CD14-positive monocyte (primary cell): ENCODE measurements around the gene BHLHE41. TPM values are rescaled to one million over a fixed set of nuclear protein-coding genes. Genes with fewer than 3 reads are reported as not detected.
A peak's percentile ranks its signal among the peaks of the same experiment; 100 is the strongest.

Source experiments
- DNase-seq, 3 donors: peaks; one replicate each; pipeline ENCODE4 v3.0.0-alpha.2; 2011 to 2022
- H2AFZ ChIP-seq: 2 replicates; pipeline ENCODE4 v1.6.0; 2012; ENCODE audit warnings: mild to moderate bottlenecking, low read depth, low read length, inconsistent platforms; ENCODE audit not compliant: insufficient read depth, poor library complexity, severe bottlenecking
- H3K27ac ChIP-seq, 2 donors: 1 replicate in 1 of 2; 2 replicates in 1 of 2; pipeline ENCODE4 v1.5.1; 2012 to 2013; ENCODE audit warnings: low read length in 2 of 2, control low read depth in 1 of 2, inconsistent platforms in 1 of 2, low read depth in 1 of 2, mild to moderate bottlenecking in 1 of 2
- H3K27me3 ChIP-seq, 2 donors: one replicate each; pipeline versions ENCODE4 v1.6.0 to v1.6.1; 2011 to 2013; ENCODE audit warnings: low read length in 2 of 2; ENCODE audit not compliant: control insufficient read depth in 2 of 2, insufficient read depth in 2 of 2
- H3K36me3 ChIP-seq, 2 donors: replicated peaks in 1 of 2; 1 replicate in 1 of 2; 2 replicates in 1 of 2; pipeline versions ENCODE4 v1.5.1 to v1.6.1; 2012 to 2013; ENCODE audit warnings: low read length in 2 of 2, control low read depth in 1 of 2, inconsistent platforms in 1 of 2, mild to moderate bottlenecking in 1 of 2; ENCODE audit not compliant: insufficient read depth in 2 of 2, control insufficient read depth in 1 of 2
- H3K4me1 ChIP-seq, 2 donors: 1 replicate in 1 of 2; 2 replicates in 1 of 2; pipeline versions ENCODE4 v1.5.1 to v1.6.1; 2012 to 2013; ENCODE audit warnings: low read length in 2 of 2, control low read depth in 1 of 2, inconsistent platforms in 1 of 2, mild to moderate bottlenecking in 1 of 2, moderate library complexity in 1 of 2; ENCODE audit not compliant: insufficient read depth in 2 of 2, control insufficient read depth in 1 of 2
- H3K4me2 ChIP-seq: replicated peaks from 2 replicates; pipeline ENCODE3; 2012; ENCODE audit warnings: low read length, moderate library complexity, mild to moderate bottlenecking; ENCODE audit not compliant: poor library complexity, severe bottlenecking; ENCODE audit errors: extremely low read depth
- H3K4me3 ChIP-seq, 3 experiments: fragments of 200-600 bp in 1 of 3; sonication (generic) in 1 of 3; replicated peaks in 1 of 3; 1 replicate in 2 of 3; 2 replicates in 1 of 3; pipeline ENCODE4 v1.5.1; 2011 to 2013; ENCODE audit warnings: low read length in 3 of 3, mild to moderate bottlenecking in 3 of 3, control low read depth in 2 of 3, low read depth in 2 of 3, inconsistent platforms in 1 of 3, moderate library complexity in 1 of 3
- H3K79me2 ChIP-seq: 2 replicates; pipeline ENCODE4 v1.6.0; 2012; ENCODE audit warnings: mild to moderate bottlenecking, control low read depth, inconsistent platforms, low read length, moderate library complexity; ENCODE audit not compliant: insufficient read depth
- H3K9ac ChIP-seq: 2 replicates; pipeline ENCODE4 v1.6.0; 2017; ENCODE audit warnings: low read length, mild to moderate bottlenecking; ENCODE audit not compliant: insufficient read depth, poor library complexity, severe bottlenecking
- H3K9me3 ChIP-seq, 2 donors: replicated peaks in 1 of 2; 1 replicate in 1 of 2; 2 replicates in 1 of 2; pipeline versions ENCODE4 v1.5.1 to v1.6.1; 2012 to 2013; ENCODE audit warnings: low read length in 2 of 2, control low read depth in 1 of 2; ENCODE audit not compliant: control insufficient read depth in 1 of 2, insufficient read depth in 1 of 2
- H4K20me1 ChIP-seq: 2 replicates; pipeline ENCODE4 v1.6.0; 2012; ENCODE audit warnings: mild to moderate bottlenecking, low read length, control low read depth, moderate library complexity; ENCODE audit not compliant: insufficient read depth
- H3K27ac Mint-ChIP-seq, 7 donors: one replicate each; pipeline ENCODE4 v1.8.0; 2020; ENCODE audit warnings: mild to moderate bottlenecking in 7 of 7, mixed read lengths in 7 of 7, moderate library complexity in 6 of 7, inconsistent platforms in 2 of 7
- H3K27me3 Mint-ChIP-seq, 3 donors: one replicate each; pipeline ENCODE4 v1.8.0; 2021 to 2022; ENCODE audit warnings: low read depth in 3 of 3, mild to moderate bottlenecking in 3 of 3, mixed read lengths in 3 of 3, moderate library complexity in 3 of 3, inconsistent platforms in 1 of 3
- H3K36me3 Mint-ChIP-seq, 2 donors: one replicate each; pipeline ENCODE4 v1.8.0; 2020; ENCODE audit warnings: mixed read lengths in 2 of 2, inconsistent platforms in 1 of 2, mild to moderate bottlenecking in 1 of 2
- H3K4me1 Mint-ChIP-seq: one replicate; pipeline ENCODE4 v1.8.0; 2020; ENCODE audit warnings: mild to moderate bottlenecking, mixed read lengths
- H3K4me3 Mint-ChIP-seq, 2 donors: one replicate each; pipeline ENCODE4 v1.8.0; 2020; ENCODE audit warnings: mild to moderate bottlenecking in 2 of 2, mixed read lengths in 2 of 2, moderate library complexity in 1 of 2
- H3K9me3 Mint-ChIP-seq, 7 donors: one replicate each; pipeline ENCODE4 v1.8.0; 2020 to 2022; ENCODE audit warnings: mixed read lengths in 7 of 7, mild to moderate bottlenecking in 6 of 7, moderate library complexity in 6 of 7, inconsistent platforms in 2 of 7
- WGBS: methylation state at CpG from one replicate; pipeline ENCODE4 v1.1.5; 2013; ENCODE audit warnings: missing lambda C conversion rate; ENCODE audit not compliant: insufficient coverage; 5-methylcytosine and 5-hydroxymethylcytosine counted together
- intact Hi-C, 2 donors: fragments of 100-400 bp; cut with micrococcal nuclease; formaldehyde crosslinking; loops; one replicate each; pipeline versions ENCODE4 v1.15.0 to v1.15.1; 2023
- polyA plus RNA-seq, 3 donors: library from polyadenylated mRNA; depleted of rRNA in 1 of 3; unstranded in 2 of 3; stranded (reverse) in 1 of 3; fragments of 300-500 nt in 2 of 3; fragments of >200 nt in 1 of 3; fragmentation: Illumina TruSeq in 2 of 3; gene quantifications; 1 replicate in 2 of 3; 2 replicates in 1 of 3; pipeline ENCODE4 v1.2.3, GENCODE V29; 2012 to 2021
- TF ChIP-seq, protein P1 (sequence below): fragments of 200-600 bp; IDR thresholded peaks from one replicate; pipeline ENCODE4 v1.8.0; 2022; ENCODE audit warnings: antibody characterized with exemption, mild to moderate bottlenecking

The BHLHE41 gene
- polyA plus RNA-seq, 3 donors = 0.03 TPM; not detected in 2

GRCh38 chr12:26118308-26118707, 6.5 kb downstream of the BHLHE41 start:
- Histone ChIP-seq H3K79me2 (no peaks in the 10 kb centered on the region), H3K36me3 (no peaks in the 10 kb centered on the region), H3K27ac (no peak overlapping the region), H3K4me2 (no peak overlapping the region), H3K4me3 (no peak overlapping the region), H3K9ac (no peak overlapping the region), H3K9me3 (peaks cover 0 to 10% of the 10 kb centered on the region in 2 donors), H3K27me3 (peaks cover 31 to 46% of the 10 kb centered on the region in 2 donors), H2AFZ (no peak overlapping the region), H3K4me1 (peaks cover 31 to 32% of the 10 kb centered on the region in 2 donors), H4K20me1 (no peaks in the 10 kb centered on the region)
- Mint-ChIP-seq H3K4me3 (no peak overlapping the region), H3K9me3 (peaks cover 0 to 14% (median 5%) of the 10 kb centered on the region in 7 donors), H3K36me3 (peaks cover 4 to 8% of the 10 kb centered on the region in 2 donors), H3K27me3 (peaks cover 38 to 52% (median 43%) of the 10 kb centered on the region in 3 donors), H3K27ac (no peak overlapping the region), H3K4me1 (peaks cover 26% of the 10 kb centered on the region)
- TF ChIP-seq, protein P1, sequence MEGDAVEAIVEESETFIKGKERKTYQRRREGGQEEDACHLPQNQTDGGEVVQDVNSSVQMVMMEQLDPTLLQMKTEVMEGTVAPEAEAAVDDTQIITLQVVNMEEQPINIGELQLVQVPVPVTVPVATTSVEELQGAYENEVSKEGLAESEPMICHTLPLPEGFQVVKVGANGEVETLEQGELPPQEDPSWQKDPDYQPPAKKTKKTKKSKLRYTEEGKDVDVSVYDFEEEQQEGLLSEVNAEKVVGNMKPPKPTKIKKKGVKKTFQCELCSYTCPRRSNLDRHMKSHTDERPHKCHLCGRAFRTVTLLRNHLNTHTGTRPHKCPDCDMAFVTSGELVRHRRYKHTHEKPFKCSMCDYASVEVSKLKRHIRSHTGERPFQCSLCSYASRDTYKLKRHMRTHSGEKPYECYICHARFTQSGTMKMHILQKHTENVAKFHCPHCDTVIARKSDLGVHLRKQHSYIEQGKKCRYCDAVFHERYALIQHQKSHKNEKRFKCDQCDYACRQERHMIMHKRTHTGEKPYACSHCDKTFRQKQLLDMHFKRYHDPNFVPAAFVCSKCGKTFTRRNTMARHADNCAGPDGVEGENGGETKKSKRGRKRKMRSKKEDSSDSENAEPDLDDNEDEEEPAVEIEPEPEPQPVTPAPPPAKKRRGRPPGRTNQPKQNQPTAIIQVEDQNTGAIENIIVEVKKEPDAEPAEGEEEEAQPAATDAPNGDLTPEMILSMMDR = no peak
- DNase-seq = peak in 2 of 3 donors; percentile 35 to 39
- intact Hi-C loops = no loop called here
- 100% methylated on average over 1 of the region's 4 CpGs for WGBS

- Mint-ChIP-seq H3K4me3 (peak overlapping the region in 1 of 2 donors; percentile 30), H3K27me3 (peaks cover 33 to 51% (median 33%) of the 10 kb centered on the region in 3 donors), H3K27ac (no peak overlapping the region), H3K36me3 (peaks cover 0 to 4% of the 10 kb centered on the region in 2 donors), H3K4me1 (peaks cover 23% of the 10 kb centered on the region), H3K9me3 (peaks cover 0 to 10% (median 0%) of the 10 kb centered on the region in 7 donors)
- H4K20me1 ChIP-seq = no peaks in the 10 kb centered on the region
- no peak for DNase-seq
- no peaks in the 10 kb centered on the region for H3K36me3 ChIP-seq
- intact Hi-C loops = no loop called here
- TF ChIP-seq, protein P1 = no peak
- peaks cover 25% of the 10 kb centered on the region in 2 donors for H3K4me1 ChIP-seq
- no peak overlapping the region for H3K9ac ChIP-seq
- no peak overlapping the region for H3K4me2 ChIP-seq
- H3K27me3 ChIP-seq = peaks cover 25 to 37% of the 10 kb centered on the region in 2 donors
- H3K27ac ChIP-seq = no peak overlapping the region
- H3K9me3 ChIP-seq = peaks cover 0 to 5% of the 10 kb centered on the region in 2 donors
- WGBS = 66% methylated on average over 3 of the region's 6 CpGs
- H3K4me3 ChIP-seq = no peak overlapping the region
- H3K79me2 ChIP-seq = no peaks in the 10 kb centered on the region
- H2AFZ ChIP-seq = no peak overlapping the region
These were observed 7.8 kb downstream of the BHLHE41 start for GRCh38 chr12:26116829-26117715.
